ENCODE measurements around the gene MXRA7.

Gene MXRA7

DNA sequence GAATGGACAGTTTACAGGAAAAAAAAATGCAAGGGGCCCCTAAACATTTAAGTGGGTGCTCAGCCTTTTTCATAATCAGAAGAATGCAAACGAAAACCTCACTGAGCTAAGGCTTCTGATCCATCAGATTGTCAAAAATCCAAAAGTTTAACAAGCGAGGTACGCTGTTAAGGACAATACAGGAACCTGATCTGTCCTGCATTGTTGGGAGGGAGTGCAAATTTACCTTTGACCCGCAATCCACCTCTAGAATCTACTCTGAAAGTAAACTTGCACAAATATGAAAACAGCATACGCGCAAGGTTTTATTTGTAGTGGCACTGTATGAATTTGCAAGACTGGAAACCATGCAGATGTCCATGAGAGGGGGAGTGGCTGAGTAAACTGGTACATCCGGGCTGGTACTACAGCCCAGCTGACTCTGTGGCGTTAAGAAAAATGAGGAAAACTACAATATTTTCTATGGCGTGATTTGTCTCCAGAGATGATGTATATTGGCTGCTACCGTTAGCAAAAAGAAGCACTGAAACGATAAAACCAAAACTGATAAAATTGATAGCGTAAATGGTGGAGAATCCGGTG, 38.4 kb downstream of the MXRA7 start:
- Histone ChIP-seq H3K4me1 (ENCODE audit: control insufficient read depth, insufficient read depth, low read length) (peaks cover 11% of the 10 kb centered on the region), H3K36me3 (ENCODE audit: control insufficient read depth, insufficient read depth, low read length) (peaks cover under 1% of the 10 kb centered on the region), H3K27ac (ENCODE audit: low read depth, low read length) (peak overlapping the region; percentile 78), H3K4me3 (ENCODE audit: low read length) (peak overlapping the region; percentile 88), H3K27me3 (ENCODE audit: control insufficient read depth, insufficient read depth, low read length) (no peaks in the 10 kb centered on the region), H3K9ac (ENCODE audit: low read length) (peak overlapping the region; percentile 35)

DNA sequence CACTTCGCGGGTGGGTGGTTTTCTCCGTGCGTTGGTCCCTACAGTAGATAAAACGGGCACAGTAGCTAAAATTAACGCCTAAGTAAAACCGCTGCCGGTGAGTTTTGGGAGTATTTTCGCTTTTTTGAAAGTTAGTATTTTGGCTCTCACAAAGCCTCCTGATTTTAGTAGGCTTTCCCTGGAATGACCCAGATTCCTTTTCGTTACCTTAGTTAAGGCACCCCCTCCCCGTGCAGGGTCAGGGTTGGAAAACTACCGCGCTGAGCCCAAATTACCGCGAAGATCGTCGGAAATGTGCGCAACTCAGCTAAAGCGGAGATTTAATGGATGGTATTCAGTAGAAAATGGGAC, 38.9 kb downstream of the MXRA7 start:
- Histone ChIP-seq H3K27me3 (ENCODE audit: control insufficient read depth, insufficient read depth, low read length) (no peaks in the 10 kb centered on the region), H3K9ac (ENCODE audit: low read length) (peak overlapping the region; percentile 35), H3K4me1 (ENCODE audit: control insufficient read depth, insufficient read depth, low read length) (peaks cover 11% of the 10 kb centered on the region), H3K36me3 (ENCODE audit: control insufficient read depth, insufficient read depth, low read length) (no peaks in the 10 kb centered on the region), H3K27ac (ENCODE audit: low read depth, low read length) (peak overlapping the region; percentile 78), H3K4me3 (ENCODE audit: low read length) (peak overlapping the region; percentile 88)

DNA sequence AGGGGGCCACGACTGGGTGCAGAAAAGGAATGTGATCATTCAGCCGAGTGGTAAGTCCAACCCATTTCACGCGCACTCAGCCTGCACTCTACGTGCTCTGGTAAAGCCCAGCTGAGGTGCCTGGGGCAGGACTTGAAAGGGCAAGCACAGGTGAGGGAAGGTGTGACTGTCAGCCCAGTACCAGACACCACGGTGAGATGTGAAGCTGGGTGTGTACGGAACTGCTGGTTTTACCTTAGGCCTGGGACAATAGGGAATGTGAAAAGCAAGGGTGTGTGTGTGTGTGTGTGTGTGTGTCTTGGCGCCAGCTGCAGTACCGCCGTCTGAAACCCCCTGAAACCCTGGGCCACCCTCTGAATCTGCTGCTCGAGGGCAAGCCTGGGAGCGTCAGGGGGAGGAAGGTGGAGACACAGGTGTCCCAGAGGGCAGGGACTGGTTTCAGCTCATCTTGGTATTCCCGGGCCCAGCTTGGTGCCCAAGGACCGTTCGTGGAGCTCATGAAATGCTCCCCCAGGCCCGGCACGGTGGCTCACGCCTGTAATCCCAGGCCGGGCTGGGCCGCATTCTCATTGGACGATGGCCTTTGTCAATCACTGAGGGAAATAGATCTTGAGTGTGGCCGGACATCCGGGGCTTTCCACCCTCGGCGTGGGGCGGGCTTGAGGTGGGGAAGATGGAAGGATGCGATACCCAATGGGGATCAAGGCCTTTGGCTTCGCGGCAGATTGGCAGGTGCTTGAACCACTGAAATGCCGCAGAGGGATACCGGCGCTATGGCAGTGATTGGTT, 39.4 kb downstream of the MXRA7 start:
- Histone ChIP-seq H3K27me3 (ENCODE audit: control insufficient read depth, insufficient read depth, low read length) (no peaks in the 10 kb centered on the region), H3K36me3 (ENCODE audit: control insufficient read depth, insufficient read depth, low read length) (no peaks in the 10 kb centered on the region), H3K9ac (ENCODE audit: low read length) (peak overlapping the region; percentile 39), H3K4me3 (ENCODE audit: low read length) (peak overlapping the region; percentile 88), H3K4me1 (ENCODE audit: control insufficient read depth, insufficient read depth, low read length) (peaks cover 11% of the 10 kb centered on the region), H3K27ac (ENCODE audit: low read depth, low read length) (peak overlapping the region; percentile 85)

DNA sequence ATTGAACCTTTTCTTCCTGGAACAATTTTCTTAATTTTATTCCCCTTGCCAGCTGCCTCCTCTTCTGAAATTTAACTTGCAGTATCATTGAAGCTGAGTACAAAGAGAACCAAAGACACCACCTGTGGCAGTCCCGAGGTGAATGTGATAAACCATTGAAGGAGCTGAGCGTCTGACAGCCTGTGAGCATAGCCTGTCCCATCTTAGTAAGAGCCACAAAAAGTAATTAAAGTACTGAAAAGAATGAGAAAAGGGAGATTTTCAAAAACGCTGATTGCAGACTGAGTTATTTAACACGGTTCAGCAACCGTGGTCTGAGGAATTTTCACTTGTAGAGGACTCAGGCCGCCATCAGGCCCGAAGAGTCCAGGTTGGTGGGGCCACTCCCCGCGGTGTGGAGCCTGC, 40.0 kb downstream of the MXRA7 start:
- peak overlapping the region; percentile 39 for H3K9ac ChIP-seq (ENCODE audit: low read length)
- no peaks in the 10 kb centered on the region for H3K36me3 ChIP-seq (ENCODE audit: control insufficient read depth, insufficient read depth, low read length)
- H3K4me3 ChIP-seq (ENCODE audit: low read length) = peak overlapping the region; percentile 76
- no peaks in the 10 kb centered on the region for H3K27me3 ChIP-seq (ENCODE audit: control insufficient read depth, insufficient read depth, low read length)
- peak overlapping the region; percentile 85 for H3K27ac ChIP-seq (ENCODE audit: low read depth, low read length)
- H3K4me1 ChIP-seq (ENCODE audit: control insufficient read depth, insufficient read depth, low read length) = peaks cover 11% of the 10 kb centered on the region

DNA sequence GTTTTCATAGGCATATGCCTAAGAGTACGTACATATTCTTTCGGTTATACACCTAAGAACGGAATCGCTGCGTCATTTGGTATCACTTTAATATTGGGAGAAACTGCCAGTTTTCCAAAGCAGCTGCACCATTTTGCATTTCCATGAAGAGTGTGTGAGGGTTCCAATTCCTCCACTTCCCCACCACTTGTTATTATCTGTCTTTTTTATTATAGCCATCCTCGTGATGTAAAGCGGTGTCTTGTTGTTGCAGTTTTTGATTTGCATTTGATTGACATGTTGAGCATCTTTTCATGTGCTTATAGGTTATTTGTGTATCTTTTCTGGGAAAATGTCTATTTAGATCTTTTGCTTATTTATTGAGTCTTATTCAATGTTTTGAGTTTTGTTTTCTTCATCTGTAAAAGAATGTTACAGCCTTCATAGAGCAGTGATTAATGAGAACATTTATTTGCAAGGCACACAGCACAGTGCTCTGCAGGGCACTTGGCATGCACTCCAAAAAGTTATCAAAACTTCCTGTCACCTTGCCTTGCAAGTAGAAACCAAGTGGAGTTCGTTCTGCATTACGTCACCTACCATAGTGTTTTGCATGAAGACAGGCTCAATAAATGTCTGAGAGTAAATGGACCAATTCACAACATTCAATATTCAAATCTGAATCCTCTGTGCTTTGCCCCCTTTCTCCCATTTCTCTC, 40.6 kb downstream of the MXRA7 start:
- Histone ChIP-seq H3K4me1 (ENCODE audit: control insufficient read depth, insufficient read depth, low read length) (peaks cover 11% of the 10 kb centered on the region), H3K4me3 (ENCODE audit: low read length) (no peak overlapping the region), H3K36me3 (ENCODE audit: control insufficient read depth, insufficient read depth, low read length) (no peaks in the 10 kb centered on the region), H3K27ac (ENCODE audit: low read depth, low read length) (no peak overlapping the region), H3K27me3 (ENCODE audit: control insufficient read depth, insufficient read depth, low read length) (no peaks in the 10 kb centered on the region), H3K9ac (ENCODE audit: low read length) (no peak overlapping the region)

DNA sequence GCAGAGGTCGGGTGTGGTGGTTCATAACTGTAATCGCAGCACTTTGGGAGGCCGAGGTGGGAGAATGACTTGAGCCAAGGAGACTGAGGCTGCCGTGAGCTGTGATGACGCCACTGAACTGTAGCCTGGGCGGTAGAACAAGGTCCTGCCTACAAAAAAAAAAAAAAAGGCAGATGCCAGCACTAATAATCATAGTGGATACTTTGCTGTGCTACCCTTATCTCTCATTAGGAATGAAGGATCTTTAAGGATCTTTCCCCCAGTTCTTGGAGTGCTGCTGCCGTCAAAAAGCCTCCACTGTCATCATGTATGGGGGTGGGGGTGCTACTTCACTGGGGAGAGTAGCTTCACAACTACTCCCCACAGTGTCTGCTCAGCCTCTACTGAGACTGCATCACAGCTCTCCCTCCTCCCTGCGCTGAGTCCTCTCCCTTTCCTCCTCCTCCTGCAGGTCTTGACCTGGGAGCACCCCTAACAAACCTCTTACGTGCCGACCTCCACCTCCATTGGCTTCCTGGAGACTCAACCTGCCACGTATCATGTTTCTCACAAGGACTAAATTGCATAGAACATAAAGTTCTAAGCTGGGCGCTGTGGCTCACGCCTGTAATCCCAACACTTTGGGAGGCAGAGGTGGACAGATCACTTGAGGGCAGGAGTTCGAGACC, 42.8 kb downstream of the MXRA7 start:
- Histone ChIP-seq H3K4me1 (ENCODE audit: control insufficient read depth, insufficient read depth, low read length) (peaks cover 11% of the 10 kb centered on the region), H3K27ac (ENCODE audit: low read depth, low read length) (no peak overlapping the region), H3K4me3 (ENCODE audit: low read length) (no peak overlapping the region), H3K27me3 (ENCODE audit: control insufficient read depth, insufficient read depth, low read length) (no peaks in the 10 kb centered on the region), H3K9ac (ENCODE audit: low read length) (no peak overlapping the region), H3K36me3 (ENCODE audit: control insufficient read depth, insufficient read depth, low read length) (no peaks in the 10 kb centered on the region)

DNA sequence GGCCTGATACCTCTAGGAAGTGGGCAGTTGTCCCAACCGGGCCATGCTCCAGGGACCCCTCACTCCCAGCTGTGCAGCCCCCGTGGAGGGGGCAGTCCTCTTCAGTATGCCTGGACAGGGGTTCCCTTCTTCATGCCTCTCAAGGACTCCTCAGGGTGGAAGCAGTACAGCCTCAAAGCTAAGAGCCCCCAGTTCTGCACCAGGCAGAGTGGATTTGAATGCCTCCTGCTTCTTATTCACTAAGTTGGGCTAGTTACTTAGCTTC, 43.3 kb downstream of the MXRA7 start:
- no peaks in the 10 kb centered on the region for H3K27me3 ChIP-seq (ENCODE audit: control insufficient read depth, insufficient read depth, low read length)
- no peaks in the 10 kb centered on the region for H3K36me3 ChIP-seq (ENCODE audit: control insufficient read depth, insufficient read depth, low read length)
- H3K9ac ChIP-seq (ENCODE audit: low read length) = no peak overlapping the region
- H3K27ac ChIP-seq (ENCODE audit: low read depth, low read length) = no peak overlapping the region
- peaks cover 10% of the 10 kb centered on the region for H3K4me1 ChIP-seq (ENCODE audit: control insufficient read depth, insufficient read depth, low read length)
- H3K4me3 ChIP-seq (ENCODE audit: low read length) = no peak overlapping the region

DNA sequence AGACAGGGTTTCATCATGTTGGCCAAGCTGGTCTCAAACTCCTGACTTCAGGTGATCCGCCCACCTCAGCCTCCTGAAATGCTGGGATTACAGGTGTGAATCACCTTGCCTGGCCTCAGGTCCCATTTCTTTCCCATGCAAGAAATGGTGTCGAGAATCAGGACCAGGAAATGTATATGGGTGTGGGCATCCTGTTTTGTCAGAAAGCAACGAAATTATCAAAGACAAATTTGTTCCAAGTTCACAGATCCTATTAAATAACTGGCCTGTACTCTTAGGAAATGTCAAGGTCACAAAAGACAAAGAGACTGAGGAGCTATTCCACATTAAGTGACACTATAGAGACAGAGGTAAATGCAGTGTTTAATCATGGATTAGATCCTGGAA, 50.1 kb downstream of the MXRA7 start:
- Histone ChIP-seq H3K36me3 (ENCODE audit: control insufficient read depth, insufficient read depth, low read length) (no peaks in the 10 kb centered on the region), H3K4me1 (ENCODE audit: control insufficient read depth, insufficient read depth, low read length) (no peaks in the 10 kb centered on the region), H3K27me3 (ENCODE audit: control insufficient read depth, insufficient read depth, low read length) (no peaks in the 10 kb centered on the region), H3K27ac (ENCODE audit: low read depth, low read length) (no peak overlapping the region), H3K9ac (ENCODE audit: low read length) (no peak overlapping the region), H3K4me3 (ENCODE audit: low read length) (no peak overlapping the region)

DNA sequence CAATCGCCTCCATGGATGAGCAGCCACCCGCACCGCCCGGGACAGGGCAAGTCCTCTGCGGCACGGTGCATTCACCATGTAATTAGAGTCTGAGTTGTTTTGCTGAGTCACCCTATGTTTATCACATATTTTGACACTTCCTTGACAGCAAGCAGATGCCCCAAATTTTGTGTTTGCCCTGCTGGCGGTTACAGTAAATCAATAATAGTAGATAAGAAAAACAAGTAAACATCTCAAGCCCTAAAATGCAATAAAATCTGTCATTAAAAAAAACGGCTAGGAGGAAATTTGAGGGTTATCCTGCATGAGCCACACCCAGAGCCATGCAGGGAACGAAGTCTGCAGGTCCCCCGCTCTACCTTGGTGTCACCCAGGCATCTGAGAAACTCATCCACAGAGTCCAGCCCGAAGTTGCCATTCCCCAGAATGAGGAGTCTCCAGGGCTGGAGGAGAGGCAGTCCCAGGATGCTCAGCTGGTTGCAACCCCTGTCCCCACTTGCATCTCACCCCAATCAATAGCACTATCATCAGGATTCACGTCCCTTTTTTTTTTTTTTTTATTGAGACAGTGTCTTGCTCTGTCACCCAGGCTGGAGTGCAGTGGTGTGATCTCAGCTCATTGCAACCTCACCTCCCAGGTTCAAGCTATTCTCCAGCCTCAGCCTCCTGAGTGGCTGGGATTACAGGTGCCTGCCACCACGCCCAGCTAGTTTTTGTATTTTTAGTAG, 50.7 kb downstream of the MXRA7 start:
- no peaks in the 10 kb centered on the region for H3K36me3 ChIP-seq (ENCODE audit: control insufficient read depth, insufficient read depth, low read length)
- no peak overlapping the region for H3K27ac ChIP-seq (ENCODE audit: low read depth, low read length)
- H3K4me1 ChIP-seq (ENCODE audit: control insufficient read depth, insufficient read depth, low read length) = no peaks in the 10 kb centered on the region
- H3K4me3 ChIP-seq (ENCODE audit: low read length) = peak overlapping the region; percentile 5
- no peak overlapping the region for H3K9ac ChIP-seq (ENCODE audit: low read length)
- H3K27me3 ChIP-seq (ENCODE audit: control insufficient read depth, insufficient read depth, low read length) = no peaks in the 10 kb centered on the region

DNA sequence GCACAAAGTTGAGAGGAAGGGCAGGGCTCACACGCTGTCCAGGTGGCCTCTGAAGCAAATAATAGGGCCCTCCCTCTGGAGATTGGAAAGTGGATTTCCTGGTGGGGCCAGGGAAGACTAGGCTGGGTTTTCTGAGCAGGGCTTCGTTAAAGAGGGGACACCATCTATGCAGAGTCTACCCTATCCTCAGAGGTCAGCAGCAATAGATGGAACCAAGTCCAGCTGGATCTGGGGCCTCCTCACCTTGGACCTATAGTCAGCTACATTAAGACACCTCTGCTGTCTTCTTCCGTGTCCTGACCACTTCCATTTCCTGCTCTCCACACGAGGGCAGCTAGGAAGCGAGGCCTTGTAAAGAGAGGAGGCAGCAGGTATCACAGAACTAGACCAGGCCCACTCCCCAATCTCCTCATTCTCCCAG, 52.5 kb downstream of the MXRA7 start:
- Histone ChIP-seq H3K36me3 (ENCODE audit: control insufficient read depth, insufficient read depth, low read length) (no peaks in the 10 kb centered on the region), H3K9ac (ENCODE audit: low read length) (no peak overlapping the region), H3K4me3 (ENCODE audit: low read length) (no peak overlapping the region), H3K27me3 (ENCODE audit: control insufficient read depth, insufficient read depth, low read length) (no peaks in the 10 kb centered on the region), H3K4me1 (ENCODE audit: control insufficient read depth, insufficient read depth, low read length) (no peaks in the 10 kb centered on the region), H3K27ac (ENCODE audit: low read depth, low read length) (no peak overlapping the region)

DNA sequence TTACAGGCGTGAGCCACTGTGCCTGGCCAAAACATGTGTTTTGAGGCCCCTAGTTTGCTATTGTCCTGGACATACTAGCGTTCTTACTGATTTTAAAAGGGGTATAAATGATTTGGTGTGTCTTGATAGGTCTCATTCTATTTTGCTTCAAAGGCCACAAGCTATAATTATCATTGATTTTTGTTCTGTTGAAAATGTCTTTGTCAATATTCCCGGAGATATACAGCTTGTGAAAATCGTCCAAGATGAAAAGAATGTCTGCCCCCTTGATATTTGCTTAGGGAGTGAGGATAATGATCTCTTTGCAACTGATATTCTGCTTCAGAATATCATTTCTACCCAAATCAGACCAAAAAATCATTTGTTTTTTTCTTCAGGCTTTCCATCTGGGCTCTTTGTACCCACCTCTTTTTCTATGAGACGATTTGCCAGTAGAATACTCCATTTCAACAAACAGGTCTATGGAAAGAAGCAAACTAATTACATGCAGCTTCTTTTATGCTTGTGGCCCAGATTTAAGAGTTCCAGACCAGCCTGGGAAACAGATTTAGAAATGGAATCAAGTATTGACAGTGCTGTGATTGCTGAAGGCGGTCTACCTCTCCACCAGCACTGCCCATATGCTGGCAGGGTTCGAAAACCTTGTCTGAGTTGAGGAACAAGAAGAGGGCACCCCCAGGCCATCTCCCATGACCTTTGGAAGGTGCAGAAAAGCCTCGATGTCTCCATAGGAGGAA, 53.1 kb downstream of the MXRA7 start:
- no peaks in the 10 kb centered on the region for H3K4me1 ChIP-seq (ENCODE audit: control insufficient read depth, insufficient read depth, low read length)
- no peak overlapping the region for H3K27ac ChIP-seq (ENCODE audit: low read depth, low read length)
- H3K36me3 ChIP-seq (ENCODE audit: control insufficient read depth, insufficient read depth, low read length) = no peaks in the 10 kb centered on the region
- no peaks in the 10 kb centered on the region for H3K27me3 ChIP-seq (ENCODE audit: control insufficient read depth, insufficient read depth, low read length)
- H3K4me3 ChIP-seq (ENCODE audit: low read length) = no peak overlapping the region
- no peak overlapping the region for H3K9ac ChIP-seq (ENCODE audit: low read length)
